Body of pancreas (tissue), 4 donors: ENCODE data around the gene INAFM2.

Experiments
- CTCF ChIP-seq, 7 experiments: fragments of 450-650 bp in 4 of 7; fragments of 200-600 bp in 3 of 7; sonication (generic) in 3 of 7; IDR thresholded peaks; one replicate each; pipeline ENCODE4 v1.5.1; 2016 to 2019; ENCODE audit warnings: antibody characterized with exemption in 7 of 7
- POLR2A ChIP-seq, 3 donors: fragments of 450-650 bp; IDR thresholded peaks; one replicate each; pipeline ENCODE4 v1.6.1; 2016; ENCODE audit warnings: antibody characterized with exemption in 3 of 3, mild to moderate bottlenecking in 2 of 3

GRCh38 chr15:40313531-40314398 is 9.7 kb upstream of the INAFM2 start:
- no peak for TF ChIP-seq POLR2A (IDR thresholded peaks at IDR 0.05)
- no peak for TF ChIP-seq CTCF (IDR thresholded peaks at IDR 0.05)
